A673 (cell line): ENCODE data around the gene CMIP. TPM values are rescaled to one million over a fixed set of nuclear protein-coding genes. Genes with fewer than 3 reads are reported as not detected.

Experiments used
- BruUV-seq: library from RNA; stranded (reverse); fragments of 400-500 nt; replicated peaks from 2 replicates; lab custom pipeline; 2021; lab: Mats Ljungman, UMichigan
- CTCF ChIA-PET: fragments of 300-600 bp; sonication (Branson Sonifier 250); formaldehyde crosslinking; loops from one replicate; lab custom pipeline; 2022; ENCODE audit warnings: antibody characterized with exemption; lab: Charles Lee
- POLR2A ChIA-PET: fragments of 300-600 bp; sonication (Branson Sonifier 250); formaldehyde crosslinking; loops from one replicate; lab custom pipeline; 2022; ENCODE audit warnings: antibody characterized with exemption; ENCODE audit not compliant: low non-redundant PET; lab: Charles Lee
- DNase-seq: peaks from one replicate; pipeline ENCODE4 v3.0.0-alpha.2; 2015; ENCODE audit warnings: low spot score
- H3K27ac ChIP-seq: fragments of 200-600 bp; sonication (generic); 2 replicates; pipeline ENCODE4 v1.5.1; 2016; ENCODE audit warnings: mixed run types, low read depth, mild to moderate bottlenecking, mixed read lengths, antibody characterized with exemption, low read length; ENCODE audit not compliant: poor library complexity, severe bottlenecking
- H3K27me3 ChIP-seq: fragments of 200-600 bp; sonication (generic); replicated peaks from 2 replicates; pipeline ENCODE4 v1.6.1; 2017; ENCODE audit warnings: mixed run types, low read depth, mild to moderate bottlenecking, mixed read lengths, antibody characterized with exemption, low read length; ENCODE audit not compliant: insufficient read depth, poor library complexity
- H3K36me3 ChIP-seq: fragments of 200-600 bp; sonication (generic); 2 replicates; pipeline ENCODE4 v1.6.1; 2016; ENCODE audit warnings: mixed run types, mild to moderate bottlenecking, mixed read lengths, antibody characterized with exemption, low read length; ENCODE audit not compliant: insufficient read depth, poor library complexity, severe bottlenecking
- H3K4me1 ChIP-seq: fragments of 200-600 bp; sonication (generic); 2 replicates; pipeline ENCODE4 v1.6.1; 2017; ENCODE audit warnings: mixed run types, mild to moderate bottlenecking, mixed read lengths, antibody characterized with exemption, low read length; ENCODE audit not compliant: insufficient read depth, poor library complexity, severe bottlenecking
- H3K4me3 ChIP-seq: fragments of 200-600 bp; sonication (generic); 2 replicates; pipeline ENCODE4 v1.5.1; 2016; ENCODE audit warnings: low read depth, mixed run types, mild to moderate bottlenecking, mixed read lengths, low read length; ENCODE audit not compliant: poor library complexity, severe bottlenecking
- H3K9me3 ChIP-seq: fragments of 200-600 bp; sonication (generic); 2 replicates; pipeline ENCODE4 v1.6.1; 2016; ENCODE audit warnings: mixed run types, low read depth, mild to moderate bottlenecking, mixed read lengths, antibody characterized with exemption, low read length; ENCODE audit not compliant: poor library complexity, severe bottlenecking
- EZH2 ChIP-seq: fragments of 200-600 bp; sonication (generic); IDR thresholded peaks from 2 replicates; pipeline ENCODE4 v1.6.1; 2017; ENCODE audit warnings: borderline replicate concordance, low read depth, mild to moderate bottlenecking, mixed read lengths, antibody characterized with exemption, low read length; ENCODE audit not compliant: poor library complexity, severe bottlenecking
- intact Hi-C: fragments of 100-400 bp; cut with micrococcal nuclease; formaldehyde crosslinking; loops from one replicate; pipeline ENCODE4 v1.10.0; 2022; ENCODE audit not compliant: unreplicated experiment
- total RNA-seq: library from RNA; stranded (reverse); gene quantifications from 2 replicates; pipeline ENCODE4 v1.2.3, GENCODE V29; 2021
- TF ChIP-seq, protein P1 (sequence below): fragments of 300-800, 200-600 bp; sonication (generic); conservative IDR thresholded peaks from 2 replicates; pipeline ENCODE4 v1.5.1; 2017; ENCODE audit warnings: low read depth, mild to moderate bottlenecking, antibody characterized with exemption, low read length, moderate library complexity, mixed read lengths

CMIP gene
- total RNA-seq, 1 experiment from 2014 or later: 25.5 TPM

DNA sequence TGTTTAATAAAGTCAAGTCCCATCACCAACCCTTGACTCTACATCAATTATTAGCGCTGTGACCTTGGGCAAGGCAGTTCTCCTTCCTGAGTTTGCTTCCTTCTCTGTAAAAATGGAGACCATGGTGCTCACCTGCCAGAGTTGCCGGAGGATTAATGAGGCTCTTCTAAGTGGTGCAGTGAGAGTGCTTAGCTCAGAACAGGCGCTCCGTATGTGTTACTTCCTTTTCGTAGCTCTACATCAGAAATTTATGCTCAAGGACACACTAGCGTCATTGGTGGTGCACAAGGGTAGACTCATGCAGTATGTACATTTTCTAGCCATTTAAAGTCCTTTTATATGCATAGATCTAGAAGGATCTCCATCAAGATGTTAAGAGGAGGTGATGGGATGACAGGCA is 17.4 kb upstream of the CMIP start:
- DNase-seq: no peak
- ChIA-PET CTCF (no interaction called here), POLR2A (no interaction called here)
- H3K27me3 ChIP-seq: no peaks in the 10 kb centered on the region
- no peak overlapping the region for H3K27ac ChIP-seq
- intact Hi-C loops: no loop called here
- no TSS peak for BruUV-seq
- no peak overlapping the region for H3K4me3 ChIP-seq
- TF ChIP-seq EZH2: no peak
- TF ChIP-seq, protein P1, sequence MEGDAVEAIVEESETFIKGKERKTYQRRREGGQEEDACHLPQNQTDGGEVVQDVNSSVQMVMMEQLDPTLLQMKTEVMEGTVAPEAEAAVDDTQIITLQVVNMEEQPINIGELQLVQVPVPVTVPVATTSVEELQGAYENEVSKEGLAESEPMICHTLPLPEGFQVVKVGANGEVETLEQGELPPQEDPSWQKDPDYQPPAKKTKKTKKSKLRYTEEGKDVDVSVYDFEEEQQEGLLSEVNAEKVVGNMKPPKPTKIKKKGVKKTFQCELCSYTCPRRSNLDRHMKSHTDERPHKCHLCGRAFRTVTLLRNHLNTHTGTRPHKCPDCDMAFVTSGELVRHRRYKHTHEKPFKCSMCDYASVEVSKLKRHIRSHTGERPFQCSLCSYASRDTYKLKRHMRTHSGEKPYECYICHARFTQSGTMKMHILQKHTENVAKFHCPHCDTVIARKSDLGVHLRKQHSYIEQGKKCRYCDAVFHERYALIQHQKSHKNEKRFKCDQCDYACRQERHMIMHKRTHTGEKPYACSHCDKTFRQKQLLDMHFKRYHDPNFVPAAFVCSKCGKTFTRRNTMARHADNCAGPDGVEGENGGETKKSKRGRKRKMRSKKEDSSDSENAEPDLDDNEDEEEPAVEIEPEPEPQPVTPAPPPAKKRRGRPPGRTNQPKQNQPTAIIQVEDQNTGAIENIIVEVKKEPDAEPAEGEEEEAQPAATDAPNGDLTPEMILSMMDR: no peak
- no peaks in the 10 kb centered on the region for H3K4me1 ChIP-seq
- H3K36me3 ChIP-seq: no peaks in the 10 kb centered on the region
- H3K9me3 ChIP-seq: no peaks in the 10 kb centered on the region

DNA sequence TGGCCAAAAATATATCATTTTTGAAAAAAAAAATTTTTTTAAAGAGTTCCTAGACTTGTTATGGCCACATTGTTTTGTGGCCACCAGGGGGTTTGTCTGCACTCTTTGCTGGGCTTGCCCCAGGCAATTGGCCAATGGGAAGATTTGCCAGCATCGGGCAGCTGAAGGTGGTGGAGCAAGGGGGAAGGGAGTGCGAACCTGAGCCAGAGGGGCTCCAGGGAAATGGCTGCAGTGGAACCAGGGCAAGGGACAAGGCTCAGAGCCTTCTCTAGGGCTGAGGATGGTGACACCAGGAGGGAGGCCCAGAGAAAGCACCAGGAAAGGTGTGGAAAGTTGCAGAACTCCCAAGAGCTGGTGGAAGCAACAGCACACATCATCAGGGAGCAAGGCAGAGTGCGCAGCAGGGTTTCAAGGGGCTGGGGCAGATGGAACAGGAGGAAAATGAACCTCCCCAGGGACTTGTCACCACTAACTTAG is 15.5 kb upstream of the CMIP start:
- no peaks in the 10 kb centered on the region for H3K36me3 ChIP-seq
- no peak overlapping the region for H3K27ac ChIP-seq
- CTCF ChIA-PET: no interaction called here
- intact Hi-C loops: no loop called here
- no peaks in the 10 kb centered on the region for H3K4me1 ChIP-seq
- no peaks in the 10 kb centered on the region for H3K9me3 ChIP-seq
- peak; percentile 39 for DNase-seq
- no peak for TF ChIP-seq EZH2
- TF ChIP-seq, protein P1: peak; percentile 42
- POLR2A ChIA-PET: no interaction called here
- no TSS peak for BruUV-seq
- no peak overlapping the region for H3K4me3 ChIP-seq
- H3K27me3 ChIP-seq: no peaks in the 10 kb centered on the region

DNA sequence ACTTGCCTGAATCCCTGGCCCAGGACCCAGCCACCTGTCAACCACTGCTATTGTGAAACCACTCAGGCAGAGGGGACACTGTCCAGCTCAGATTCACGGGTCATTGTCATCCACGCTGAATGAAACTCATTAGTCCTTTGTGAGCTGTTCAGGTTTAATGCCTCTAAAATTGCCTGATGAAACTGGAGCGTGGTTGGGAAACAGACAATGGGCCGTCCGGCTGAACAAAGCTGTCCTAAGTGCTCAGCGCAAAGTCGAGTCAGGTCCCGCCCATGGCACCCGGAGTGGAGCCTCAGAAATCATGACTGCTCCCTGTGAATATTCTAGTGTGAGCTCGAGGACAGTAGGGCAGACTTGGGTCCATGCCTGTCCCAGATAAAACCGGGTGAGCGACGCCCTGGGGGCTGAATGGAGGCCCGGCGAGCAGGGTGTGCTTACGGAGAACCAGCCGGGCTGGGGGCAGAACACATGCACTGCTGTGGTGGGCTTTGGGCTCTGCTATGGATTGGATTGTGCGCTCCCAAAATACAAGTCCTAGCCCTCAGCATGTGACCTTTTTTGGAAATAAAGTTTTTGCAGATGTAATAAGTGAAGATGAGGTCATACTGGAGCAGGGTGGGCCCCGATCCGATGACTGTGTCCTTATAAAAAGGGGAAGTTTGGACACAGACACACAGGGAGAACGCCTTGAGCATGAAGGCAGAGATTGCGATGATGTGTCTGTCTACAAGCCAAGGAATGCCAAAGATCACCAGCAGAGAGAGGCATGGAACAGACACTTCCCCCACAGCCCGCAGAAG is 12.9 kb upstream of the CMIP start:
- no peaks in the 10 kb centered on the region for H3K36me3 ChIP-seq
- no peaks in the 10 kb centered on the region for H3K4me1 ChIP-seq
- DNase-seq: no peak
- TF ChIP-seq, protein P1: no peak
- TF ChIP-seq EZH2: no peak
- intact Hi-C loops: no loop called here
- H3K27ac ChIP-seq: no peak overlapping the region
- no peaks in the 10 kb centered on the region for H3K27me3 ChIP-seq
- H3K9me3 ChIP-seq: no peaks in the 10 kb centered on the region
- ChIA-PET CTCF (no interaction called here), POLR2A (no interaction called here)
- H3K4me3 ChIP-seq: no peak overlapping the region
- no TSS peak for BruUV-seq
